Bronchial epithelial cell (primary cell): ENCODE measurements around the gene SSTR3. TPM values are rescaled to one million over a fixed set of nuclear protein-coding genes. Genes with fewer than 3 reads are reported as not detected.
"Not testable (repeated sequence)": the region's sequence is repeated elsewhere in the genome, so short reads cannot be mapped to it uniquely, and the experiment has no call there.

Experiments
- DNase-seq: peaks from one replicate; pipeline ENCODE4 v3.0.0-alpha.2; 2010; ENCODE audit warnings: low read depth
- FAIRE-seq: peaks from 2 replicates; lab custom pipeline; 2011; peaks lifted over from hg19 to GRCh38; lab: Jason Lieb, UNC
- H3K27me3 ChIP-seq: 2 replicates; pipeline ENCODE4 v1.5.1; 2011; ENCODE audit warnings: low read length; ENCODE audit not compliant: control insufficient read depth, insufficient read depth
- H3K36me3 ChIP-seq: 2 replicates; pipeline ENCODE4 v1.5.1; 2011; ENCODE audit warnings: low read length; ENCODE audit not compliant: control insufficient read depth, insufficient read depth
- H3K4me3 ChIP-seq: 2 replicates; pipeline ENCODE4 v1.5.1; 2011; ENCODE audit warnings: mild to moderate bottlenecking, low read depth, low read length, control low read depth
- total RNA-seq: library from RNA; depleted of rRNA; stranded (reverse); fragments of >200 nt; gene quantifications from 2 replicates; pipeline ENCODE4 v1.2.1, GENCODE V29; 2014
- TF ChIP-seq, protein P1 (sequence below): IDR thresholded peaks from 2 replicates; pipeline ENCODE4 v1.5.1; 2011; ENCODE audit warnings: mild to moderate bottlenecking, moderate library complexity, low read length, control low read depth, inconsistent platforms; ENCODE audit not compliant: insufficient read depth, severe bottlenecking

The SSTR3 gene
- total RNA-seq, 1 donor from 2014 or later: not detected

DNA sequence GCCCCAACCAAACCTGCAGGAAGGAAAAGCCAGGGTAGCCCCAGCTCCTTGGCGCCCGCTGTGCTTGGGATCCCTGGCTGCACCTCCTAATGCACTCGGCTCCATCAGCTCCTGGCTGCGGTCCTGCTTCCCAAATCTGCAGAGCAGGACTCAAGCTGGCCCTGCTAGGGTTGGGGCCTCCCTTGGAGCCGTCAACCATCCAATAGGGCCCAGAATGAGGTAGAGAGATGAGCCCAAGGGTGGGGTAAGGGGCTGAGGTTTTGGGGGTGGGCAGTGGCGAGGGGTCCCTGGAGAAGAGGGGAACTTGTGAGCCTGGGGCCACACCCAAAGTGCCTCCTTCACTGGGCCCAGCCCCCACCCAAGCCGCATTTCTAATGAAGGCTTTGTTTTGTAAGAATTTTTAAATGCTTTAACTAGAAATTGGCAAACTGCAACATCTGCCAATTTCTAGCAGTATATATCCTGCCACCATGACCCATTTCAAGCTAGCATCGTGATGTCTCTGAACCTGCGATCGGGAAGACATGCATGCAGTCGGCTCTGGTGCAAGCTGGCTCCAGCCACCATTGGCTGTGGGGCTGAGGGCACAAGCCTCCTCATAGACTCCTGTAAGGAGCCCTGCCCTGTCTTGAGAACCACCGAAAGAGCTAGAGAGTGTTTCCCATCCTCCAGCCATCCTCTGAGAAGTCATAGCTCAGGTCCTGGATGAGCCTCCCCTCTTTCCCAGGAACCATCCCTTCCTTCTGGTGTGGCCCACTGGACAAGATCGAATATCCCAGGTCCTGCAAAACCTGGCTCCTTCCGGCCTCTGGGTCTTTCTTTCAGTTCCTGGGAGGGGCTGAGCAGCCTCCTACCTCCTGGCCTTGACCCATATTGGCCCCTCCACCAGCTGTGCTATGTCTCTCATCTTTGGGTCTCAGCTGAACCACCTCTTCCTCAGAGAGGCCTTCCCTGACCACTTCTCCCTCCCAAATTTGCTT is 39.7 kb downstream of the SSTR3 start:
- Histone ChIP-seq H3K36me3 (no peaks in the 10 kb centered on the region), H3K4me3 (no peak overlapping the region), H3K27me3 (peaks cover 4% of the 10 kb centered on the region)
- FAIRE-seq (no peak), DNase-seq (no peak)
- TF ChIP-seq, protein P1, sequence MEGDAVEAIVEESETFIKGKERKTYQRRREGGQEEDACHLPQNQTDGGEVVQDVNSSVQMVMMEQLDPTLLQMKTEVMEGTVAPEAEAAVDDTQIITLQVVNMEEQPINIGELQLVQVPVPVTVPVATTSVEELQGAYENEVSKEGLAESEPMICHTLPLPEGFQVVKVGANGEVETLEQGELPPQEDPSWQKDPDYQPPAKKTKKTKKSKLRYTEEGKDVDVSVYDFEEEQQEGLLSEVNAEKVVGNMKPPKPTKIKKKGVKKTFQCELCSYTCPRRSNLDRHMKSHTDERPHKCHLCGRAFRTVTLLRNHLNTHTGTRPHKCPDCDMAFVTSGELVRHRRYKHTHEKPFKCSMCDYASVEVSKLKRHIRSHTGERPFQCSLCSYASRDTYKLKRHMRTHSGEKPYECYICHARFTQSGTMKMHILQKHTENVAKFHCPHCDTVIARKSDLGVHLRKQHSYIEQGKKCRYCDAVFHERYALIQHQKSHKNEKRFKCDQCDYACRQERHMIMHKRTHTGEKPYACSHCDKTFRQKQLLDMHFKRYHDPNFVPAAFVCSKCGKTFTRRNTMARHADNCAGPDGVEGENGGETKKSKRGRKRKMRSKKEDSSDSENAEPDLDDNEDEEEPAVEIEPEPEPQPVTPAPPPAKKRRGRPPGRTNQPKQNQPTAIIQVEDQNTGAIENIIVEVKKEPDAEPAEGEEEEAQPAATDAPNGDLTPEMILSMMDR: no peak

DNA sequence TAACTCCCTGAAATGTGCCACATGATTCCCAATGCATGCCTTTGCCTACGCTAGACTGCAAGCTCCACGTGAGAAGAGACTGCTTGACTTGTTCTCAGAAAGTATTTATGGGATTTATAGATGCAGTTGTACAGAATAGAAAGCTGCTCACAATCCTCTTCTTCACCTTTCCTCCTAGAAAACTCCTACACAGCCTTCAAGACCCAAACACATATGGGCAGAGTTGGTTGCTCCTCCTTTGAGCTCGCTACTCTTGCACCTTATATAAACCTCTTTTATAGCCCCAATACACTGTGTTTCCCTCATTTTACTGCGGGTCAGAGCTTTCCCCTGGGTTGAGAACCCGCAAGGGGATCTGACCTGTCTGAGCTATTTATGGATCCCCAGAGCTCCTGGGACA is 40.6 kb downstream of the SSTR3 start:
- TF ChIP-seq, protein P1: no peak
- no peaks in the 10 kb centered on the region for H3K36me3 ChIP-seq
- no peak for FAIRE-seq
- peaks cover 4% of the 10 kb centered on the region for H3K27me3 ChIP-seq
- no peak for DNase-seq
- H3K4me3 ChIP-seq: no peak overlapping the region

DNA sequence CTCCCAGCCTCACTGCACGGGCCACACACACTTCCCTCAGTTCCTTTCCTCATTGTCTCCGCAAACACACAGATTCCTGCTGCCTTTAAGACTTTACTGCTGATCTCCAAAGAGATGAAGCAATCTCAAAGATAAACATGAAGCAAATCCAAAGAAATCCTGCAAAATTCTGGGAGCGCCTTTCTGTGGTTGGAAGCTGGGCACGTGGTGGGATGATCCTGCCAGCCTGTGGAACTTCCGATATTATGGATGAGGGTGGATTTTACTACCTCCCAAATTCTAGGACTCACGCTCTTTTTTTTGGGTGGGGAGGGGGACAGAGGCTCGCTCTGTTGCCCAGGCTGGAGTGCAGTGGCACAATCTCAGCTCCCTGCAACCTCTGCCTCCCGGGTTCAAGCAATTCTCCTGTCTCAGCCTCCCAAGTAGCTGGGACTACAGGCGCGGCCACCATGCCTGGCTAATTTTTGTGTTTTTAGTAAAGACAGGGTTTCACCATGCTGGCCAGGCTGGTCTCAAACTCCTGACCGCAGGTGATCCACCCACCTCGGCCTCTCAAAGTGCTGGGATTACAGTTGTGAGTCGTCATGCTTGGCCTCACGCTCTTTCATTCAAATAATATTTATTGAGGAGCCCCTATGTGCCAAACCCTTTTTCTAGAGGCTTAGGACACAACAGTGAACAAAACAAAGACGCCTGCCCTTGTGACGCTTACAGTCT is 41.4 kb downstream of the SSTR3 start:
- not testable (repeated sequence) for H3K4me3 ChIP-seq, DNase-seq, H3K27me3 ChIP-seq, H3K36me3 ChIP-seq, FAIRE-seq

DNA sequence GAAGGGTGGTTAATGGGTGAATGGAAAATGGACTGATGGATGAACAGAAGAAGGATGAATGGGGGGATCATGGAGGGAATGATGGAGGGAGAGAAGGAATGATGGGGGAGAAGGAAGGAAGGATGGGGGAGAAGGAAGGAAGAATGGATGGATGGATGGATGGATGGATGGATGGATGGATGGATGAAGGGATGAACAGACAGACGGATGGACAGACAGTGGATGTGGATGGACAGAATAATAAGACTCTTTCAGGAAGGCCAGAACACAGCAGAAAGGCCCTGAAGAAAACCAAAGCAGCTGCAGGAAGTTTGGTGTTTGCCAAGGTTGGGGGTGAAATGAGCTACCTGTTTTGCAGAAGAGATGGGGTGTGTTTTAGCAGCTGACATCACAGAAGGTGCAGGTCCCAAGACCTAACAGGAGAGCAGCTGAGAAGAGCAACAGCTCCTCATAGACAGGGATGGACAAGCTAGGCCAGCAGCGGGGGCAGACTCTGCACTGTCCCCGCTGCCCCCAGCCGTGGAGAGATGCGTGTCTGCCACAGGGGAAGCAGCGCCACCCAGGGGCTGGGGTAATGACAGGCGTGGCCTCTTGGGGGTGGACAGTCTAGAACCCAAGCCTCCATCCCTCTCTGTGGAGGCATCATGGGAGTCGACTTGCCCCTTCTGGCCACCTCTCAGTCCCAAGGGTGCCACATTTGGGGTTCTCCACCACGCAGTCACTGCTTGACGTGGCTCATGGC is 42.2 kb downstream of the SSTR3 start:
- Histone ChIP-seq H3K36me3 (no peaks in the 10 kb centered on the region), H3K27me3 (peaks cover 4% of the 10 kb centered on the region), H3K4me3 (no peak overlapping the region)
- DNase-seq (no peak), FAIRE-seq (no peak)
- TF ChIP-seq, protein P1: no peak

DNA sequence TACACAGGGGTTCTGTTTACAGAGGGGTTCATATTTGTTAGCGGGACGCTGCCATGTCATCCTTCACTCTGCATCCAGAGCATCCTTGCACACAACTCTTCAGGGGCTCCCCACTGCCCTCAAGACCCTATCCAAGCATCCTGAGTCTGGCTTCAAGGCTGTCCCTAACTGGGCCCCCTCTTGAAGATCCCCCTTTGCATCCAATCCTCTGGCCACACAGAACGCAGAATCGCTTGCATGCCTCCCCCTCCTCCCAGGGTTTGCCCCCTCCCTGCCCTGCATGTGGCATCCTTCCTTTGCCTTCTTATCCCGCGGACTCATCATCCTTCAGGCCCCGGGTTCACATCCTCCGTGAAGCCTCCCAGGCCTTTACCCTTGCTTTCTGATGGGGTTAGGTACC is 42.9 kb downstream of the SSTR3 start:
- TF ChIP-seq, protein P1: no peak
- FAIRE-seq (no peak), DNase-seq (no peak)
- peaks cover 4% of the 10 kb centered on the region for H3K27me3 ChIP-seq
- H3K4me3 ChIP-seq: no peak overlapping the region
- no peaks in the 10 kb centered on the region for H3K36me3 ChIP-seq
